ENCODE results near the gene RELA.

Gene RELA

DNA sequence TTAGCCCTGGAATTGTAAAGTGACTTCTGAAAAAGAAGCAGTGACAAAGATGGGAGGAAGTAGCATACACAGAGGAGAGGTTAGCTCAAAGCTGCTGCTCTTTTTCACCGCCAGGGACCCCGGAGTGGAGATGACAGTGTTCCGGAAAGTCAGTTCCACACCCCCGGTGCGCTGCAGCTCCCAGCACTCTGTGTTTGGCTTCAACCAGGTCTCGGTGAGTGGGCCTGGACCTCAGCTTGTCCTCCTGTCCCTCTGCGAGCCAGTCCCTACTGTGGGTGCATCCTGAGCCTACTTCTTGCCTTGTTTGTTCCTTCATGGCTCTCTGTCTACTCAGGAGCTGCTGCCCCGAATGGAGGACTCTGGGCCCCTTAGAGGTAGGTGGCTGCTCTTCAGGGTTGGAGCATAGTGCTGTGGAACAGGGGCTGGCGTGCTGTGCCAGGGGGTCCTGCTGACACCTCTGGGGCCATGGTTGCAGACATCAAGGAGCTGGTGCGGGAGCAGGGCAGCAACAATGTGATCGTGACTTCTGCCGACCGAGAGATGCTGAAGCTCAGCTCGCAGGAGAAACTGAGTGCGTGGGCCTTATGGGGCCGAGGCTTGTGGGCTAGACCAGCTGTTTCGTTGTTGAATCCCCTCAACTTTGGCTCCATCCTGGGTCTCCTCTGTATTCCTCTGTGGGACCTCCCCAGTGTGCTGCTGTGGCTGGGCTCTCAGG lies 45.4 kb downstream of the RELA start:
- peak overlapping the region; percentile 88 for H3K27ac Mint-ChIP-seq
- H3K36me3 Mint-ChIP-seq = peaks cover 6% of the 10 kb centered on the region
- no peaks in the 10 kb centered on the region for H3K27me3 Mint-ChIP-seq
- no peaks in the 10 kb centered on the region for H3K9me3 Mint-ChIP-seq
- H3K4me3 Mint-ChIP-seq = peak overlapping the region; percentile 95
- H3K4me1 Mint-ChIP-seq = peaks cover 26% of the 10 kb centered on the region

DNA sequence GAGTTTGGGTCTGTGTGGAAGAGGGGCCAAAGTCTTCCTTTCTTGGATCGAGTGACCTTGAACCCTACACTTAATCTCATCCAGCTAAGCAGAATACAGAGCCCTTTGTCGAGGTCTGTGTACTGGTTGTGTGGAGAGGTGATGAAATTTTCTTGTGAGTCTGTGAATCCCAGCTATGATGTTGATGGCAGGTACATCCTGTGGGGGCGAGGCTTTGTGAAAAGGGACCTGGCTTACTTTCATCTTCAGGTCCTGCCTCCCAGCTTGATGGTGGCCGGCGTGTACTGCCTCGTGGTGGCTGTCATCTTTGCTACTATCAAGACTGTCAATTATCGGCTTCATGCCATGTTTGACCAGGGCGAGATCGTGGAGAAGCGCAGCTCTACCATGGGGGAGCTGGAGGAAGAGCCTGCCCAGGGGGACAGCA lies 46.1 kb downstream of the RELA start:
- Mint-ChIP-seq H3K4me3 (peak overlapping the region; percentile 95), H3K27ac (peak overlapping the region; percentile 88), H3K9me3 (no peaks in the 10 kb centered on the region), H3K36me3 (peaks cover 6% of the 10 kb centered on the region), H3K4me1 (peaks cover 31% of the 10 kb centered on the region), H3K27me3 (no peaks in the 10 kb centered on the region)

DNA sequence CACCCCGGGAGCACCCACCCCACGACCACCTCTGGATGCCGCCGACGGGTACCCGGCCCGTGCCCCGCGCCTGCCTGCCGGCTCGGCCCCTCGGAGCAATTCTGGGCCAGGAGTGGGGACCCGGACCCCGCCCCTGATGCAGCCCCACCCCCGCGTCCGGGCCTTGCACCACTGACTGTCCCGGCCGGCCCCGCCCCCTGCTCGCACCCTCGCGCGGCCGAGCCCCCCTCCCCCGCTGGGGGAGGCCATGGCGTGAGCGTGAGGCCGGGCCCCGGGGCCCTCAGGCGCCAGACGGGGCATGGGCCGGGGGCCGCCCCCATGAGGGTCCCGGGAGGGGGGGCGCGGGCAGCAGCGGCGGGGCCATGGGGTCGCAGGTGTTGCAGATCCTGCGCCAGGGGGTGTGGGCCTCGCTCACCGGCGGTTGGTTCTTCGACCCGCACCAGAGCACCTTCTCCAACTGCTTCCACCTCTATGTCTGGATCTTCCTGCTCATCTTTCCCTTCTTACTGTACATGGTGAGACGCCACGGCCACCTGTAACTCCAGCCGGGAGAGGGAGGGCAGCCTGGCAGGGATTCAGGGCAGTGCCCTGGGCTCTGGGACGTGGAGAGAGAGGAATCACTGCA lies 46.7 kb downstream of the RELA start:
- H3K27me3 Mint-ChIP-seq = no peaks in the 10 kb centered on the region
- no peaks in the 10 kb centered on the region for H3K9me3 Mint-ChIP-seq
- H3K4me3 Mint-ChIP-seq = peak overlapping the region; percentile 95
- H3K4me1 Mint-ChIP-seq = peaks cover 36% of the 10 kb centered on the region
- H3K27ac Mint-ChIP-seq = peak overlapping the region; percentile 88
- peaks cover 6% of the 10 kb centered on the region for H3K36me3 Mint-ChIP-seq

DNA sequence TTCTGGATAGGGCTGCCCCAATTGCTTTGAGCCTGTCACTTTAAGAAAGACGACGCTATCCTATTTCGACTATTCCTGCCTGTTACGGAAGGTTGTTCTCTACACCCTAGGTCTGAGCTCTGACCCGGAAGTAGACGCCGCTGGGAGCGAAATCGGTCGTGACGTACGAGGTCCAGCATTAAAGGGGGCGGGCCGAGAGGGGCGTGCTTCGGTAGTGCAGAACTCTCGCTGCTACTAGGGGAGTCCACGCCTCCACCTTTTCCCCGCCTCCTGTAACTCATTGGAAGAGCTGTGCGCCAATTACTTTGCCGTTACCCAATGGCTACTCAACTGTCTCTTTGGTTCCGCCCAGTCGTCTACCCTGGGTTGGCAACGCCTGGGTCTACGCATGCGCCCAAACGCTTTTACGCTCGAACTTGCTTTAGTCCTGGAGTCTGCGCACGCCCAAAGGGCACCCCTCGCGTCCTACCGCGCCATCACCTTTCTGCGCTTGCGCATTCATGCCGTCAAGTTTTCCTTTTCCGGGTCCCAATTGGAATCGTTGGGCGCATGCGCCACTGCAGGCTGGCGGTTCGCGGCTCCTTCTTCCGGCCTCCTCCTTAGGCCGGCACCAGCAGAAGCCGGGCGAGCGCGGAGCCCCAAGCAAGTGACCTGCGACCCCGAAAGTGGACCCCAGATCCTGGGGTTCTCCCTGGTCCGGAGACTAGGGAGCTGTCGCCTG lies 47.3 kb downstream of the RELA start, which contains the start of gene PCNX3:
PCNX3 (plus strand) TSS at position 548 of the 721 bp plus-strand sequence. CDS start 536 bp downstream, outside the sequence.
- Mint-ChIP-seq H3K36me3 (peaks cover 6% of the 10 kb centered on the region), H3K4me1 (peaks cover 42% of the 10 kb centered on the region)

DNA sequence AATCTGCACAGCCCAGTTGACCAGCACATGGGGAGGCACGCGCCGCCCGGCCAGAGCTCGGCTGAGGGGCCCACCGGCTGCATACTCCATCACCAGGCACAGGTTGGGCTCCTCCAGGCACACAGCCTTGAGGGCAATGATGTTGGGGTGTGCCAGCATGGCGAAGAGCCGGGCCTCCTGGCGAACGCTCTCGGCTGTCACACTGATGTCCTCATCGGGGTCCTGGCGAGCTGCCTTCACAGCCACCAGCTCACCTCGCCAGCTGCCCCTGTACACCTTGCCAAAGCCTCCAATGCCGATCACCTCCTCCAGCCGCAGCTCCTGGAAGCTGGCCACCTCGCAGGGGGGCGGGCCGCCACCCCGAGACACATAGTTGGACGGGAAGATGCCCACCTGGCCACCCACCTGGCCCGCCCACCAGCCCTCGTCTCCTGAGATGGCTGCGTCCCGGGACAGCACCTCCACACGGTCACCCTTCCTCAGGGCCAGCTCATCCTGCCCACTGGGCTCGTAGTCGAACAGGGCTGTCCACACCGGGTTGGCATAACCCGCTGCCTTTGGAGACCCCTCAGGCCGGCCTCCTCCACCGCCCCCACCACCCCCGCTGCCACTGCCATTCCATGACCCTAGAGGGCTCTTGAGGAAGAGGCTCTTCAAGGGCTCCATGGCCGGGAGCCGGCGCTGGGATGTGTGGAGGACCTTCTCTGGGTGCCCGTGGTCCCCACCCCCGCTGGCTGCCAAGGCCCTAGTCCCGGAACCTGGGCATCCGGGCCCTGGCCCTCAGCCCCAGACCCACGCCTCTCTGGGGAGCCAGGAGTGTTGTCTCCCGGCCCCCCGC lies 49.4 kb downstream of the RELA start:
- Mint-ChIP-seq H3K4me3 (peak overlapping the region; percentile 92), H3K4me1 (peaks cover 57% of the 10 kb centered on the region), H3K27me3 (no peaks in the 10 kb centered on the region), H3K9me3 (no peaks in the 10 kb centered on the region), H3K27ac (no peak overlapping the region), H3K36me3 (peaks cover 6% of the 10 kb centered on the region)

More for the DNA sequence above, 47.3 kb downstream of the RELA start, which contains the start of gene PCNX3:
- Mint-ChIP-seq H3K4me3 (peak within 1 kb of the TSS; percentile 95), H3K9me3 (no peaks in the 10 kb centered on the region), H3K27ac (peak within 1 kb of the TSS; percentile 88), H3K27me3 (no peaks in the 10 kb centered on the region)

DNA sequence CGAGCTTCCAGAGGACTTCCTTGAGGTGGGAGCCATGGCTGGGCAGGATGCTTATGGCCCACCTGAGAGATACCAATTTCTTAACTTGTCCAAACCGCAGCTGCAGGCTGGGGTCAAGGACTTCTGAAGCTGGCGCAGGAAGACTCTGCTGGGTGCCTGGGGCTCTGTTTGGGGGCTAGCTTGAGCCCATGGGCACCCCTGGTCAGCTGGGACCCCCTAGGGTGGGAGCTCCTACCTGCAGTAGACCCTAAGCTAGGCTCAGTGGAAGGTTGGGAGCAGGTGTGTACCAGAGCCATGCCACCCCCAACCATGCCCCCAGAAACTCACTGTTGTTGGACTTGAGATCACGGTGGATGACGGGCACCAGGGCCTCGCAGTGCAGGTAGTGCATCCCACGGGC lies 50.0 kb downstream of the RELA start:
- H3K9me3 Mint-ChIP-seq = no peaks in the 10 kb centered on the region
- H3K4me3 Mint-ChIP-seq = peak overlapping the region; percentile 92
- H3K27ac Mint-ChIP-seq = peak overlapping the region; percentile 94
- no peaks in the 10 kb centered on the region for H3K27me3 Mint-ChIP-seq
- peaks cover 55% of the 10 kb centered on the region for H3K4me1 Mint-ChIP-seq
- H3K36me3 Mint-ChIP-seq = peaks cover 6% of the 10 kb centered on the region

DNA sequence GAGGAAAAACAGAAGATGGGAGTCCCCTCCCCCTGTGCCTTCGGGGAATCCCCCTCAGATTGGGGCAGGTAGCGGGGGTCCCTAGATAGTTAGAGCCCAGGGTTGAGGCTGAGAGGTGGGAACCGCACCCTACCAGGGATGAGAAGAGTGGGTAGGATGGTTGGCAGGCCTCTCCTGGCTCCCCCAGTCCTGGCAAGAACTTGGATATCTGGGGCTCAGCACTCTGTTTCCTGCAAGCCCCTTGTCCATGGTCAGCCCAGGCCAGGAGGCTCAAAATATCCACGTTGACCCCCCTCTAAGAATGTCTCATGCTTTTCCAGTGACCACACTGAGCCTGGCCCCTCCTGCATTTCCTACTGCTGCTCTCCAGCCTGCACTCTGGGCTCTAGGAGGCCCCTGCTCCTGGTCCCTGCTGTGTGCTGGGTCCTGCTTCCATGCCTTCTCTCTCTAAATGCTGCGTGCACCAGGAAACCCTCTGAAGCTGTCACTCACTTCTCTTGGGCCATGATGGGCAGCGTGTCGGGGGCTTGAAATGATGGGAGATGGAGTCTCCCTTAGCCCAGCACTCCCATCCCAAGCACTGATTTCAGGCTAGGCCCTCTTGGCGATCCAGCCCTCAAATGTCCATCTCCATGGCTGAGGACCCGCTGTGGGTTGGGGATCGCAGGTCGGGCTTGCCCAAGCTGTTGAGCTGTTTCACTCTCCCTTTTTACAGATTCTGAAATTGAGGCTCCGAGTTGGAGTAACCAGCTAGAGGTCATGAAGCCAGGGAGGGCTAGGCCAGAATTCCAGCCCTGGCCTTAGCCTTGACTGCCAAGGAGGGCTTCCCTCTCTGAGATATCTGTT lies 50.7 kb downstream of the RELA start:
- peak overlapping the region; percentile 94 for H3K27ac Mint-ChIP-seq
- H3K4me1 Mint-ChIP-seq = peaks cover 50% of the 10 kb centered on the region
- H3K27me3 Mint-ChIP-seq = no peaks in the 10 kb centered on the region
- H3K9me3 Mint-ChIP-seq = no peaks in the 10 kb centered on the region
- peak overlapping the region; percentile 92 for H3K4me3 Mint-ChIP-seq
- H3K36me3 Mint-ChIP-seq = peaks cover 6% of the 10 kb centered on the region

DNA sequence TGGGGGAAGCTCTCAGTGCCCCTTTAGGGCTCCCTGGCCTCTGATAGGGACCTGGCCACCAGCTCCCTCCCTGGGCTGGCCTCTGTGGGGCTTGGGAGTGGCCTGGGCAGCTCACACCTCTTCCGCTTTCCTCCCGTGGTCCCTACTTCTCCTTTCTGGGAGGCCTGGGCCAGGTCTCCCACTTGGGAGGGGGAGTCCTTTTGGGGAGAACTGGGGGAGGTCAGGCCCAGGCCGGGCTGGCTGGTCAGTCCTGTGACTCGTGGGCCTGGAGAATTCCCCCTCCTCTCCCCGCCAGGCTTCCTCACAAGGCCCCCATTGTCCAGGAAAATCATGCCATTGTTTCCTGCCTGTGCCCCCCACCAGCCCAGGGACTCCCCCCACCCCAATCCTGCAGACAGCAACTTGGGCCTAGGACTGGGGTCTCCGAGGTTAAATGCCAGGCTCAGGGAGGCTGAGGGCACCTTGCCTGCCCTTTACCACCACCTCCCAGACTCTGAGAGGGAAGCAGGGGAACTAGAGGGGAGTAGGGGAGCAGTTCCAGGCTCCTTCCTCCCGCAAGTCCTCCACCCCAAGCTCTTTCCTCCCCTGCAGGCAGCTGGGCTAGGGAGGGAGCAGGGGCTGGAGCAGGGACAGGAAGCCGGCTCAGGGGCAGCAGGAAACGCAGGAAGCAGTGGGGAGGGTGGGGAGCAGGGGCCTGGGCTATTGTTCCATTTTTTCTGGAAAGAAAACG lies 51.5 kb downstream of the RELA start:
- Mint-ChIP-seq H3K9me3 (no peaks in the 10 kb centered on the region), H3K4me1 (peaks cover 44% of the 10 kb centered on the region), H3K36me3 (peaks cover 2% of the 10 kb centered on the region), H3K27me3 (no peaks in the 10 kb centered on the region), H3K4me3 (peak overlapping the region; percentile 92), H3K27ac (no peak overlapping the region)

DNA sequence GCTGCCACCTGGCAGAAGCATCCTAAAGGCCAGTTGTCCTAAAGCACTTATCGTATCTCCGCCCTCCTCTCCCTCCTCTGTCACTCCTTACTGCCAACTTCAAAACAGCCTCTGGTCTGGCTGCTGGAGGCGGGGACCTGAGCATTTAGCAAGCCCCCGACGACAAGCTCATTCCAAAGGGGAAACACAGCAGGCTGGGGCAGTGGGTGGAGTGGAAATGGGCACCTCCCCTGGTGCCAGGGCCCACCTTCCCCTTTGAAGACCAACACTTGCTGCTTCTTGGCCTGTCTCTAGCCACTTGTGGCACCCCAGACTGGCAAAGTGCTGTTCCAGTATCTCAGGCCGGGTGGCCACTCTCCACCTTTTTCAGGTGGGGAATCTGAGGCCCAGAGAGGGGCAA lies 52.3 kb downstream of the RELA start:
- H3K4me1 Mint-ChIP-seq = peaks cover 44% of the 10 kb centered on the region
- H3K36me3 Mint-ChIP-seq = peaks cover 2% of the 10 kb centered on the region
- H3K4me3 Mint-ChIP-seq = peak overlapping the region; percentile 24
- H3K9me3 Mint-ChIP-seq = no peaks in the 10 kb centered on the region
- peak overlapping the region; percentile 89 for H3K27ac Mint-ChIP-seq
- H3K27me3 Mint-ChIP-seq = no peaks in the 10 kb centered on the region

DNA sequence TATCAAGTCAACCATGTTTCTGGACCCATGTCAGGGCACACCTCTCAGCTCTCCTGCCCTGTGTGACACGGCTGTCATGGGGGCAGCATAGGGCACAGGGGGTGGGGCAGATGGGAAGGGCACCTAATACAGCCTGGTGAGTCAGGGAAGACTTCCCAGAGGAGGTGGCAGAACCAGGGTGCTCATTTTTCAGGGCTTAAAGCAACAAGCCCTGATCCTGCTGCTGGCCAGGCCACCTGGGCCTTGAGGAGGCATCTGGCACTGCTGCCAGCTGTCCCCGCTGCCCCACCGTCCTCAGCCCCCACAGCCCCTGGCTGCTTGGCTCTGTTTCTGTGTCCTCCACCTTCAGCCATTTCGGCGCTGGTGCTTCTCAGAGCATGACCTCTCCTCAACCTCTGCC lies 53.1 kb downstream of the RELA start:
- peak overlapping the region; percentile 89 for H3K27ac Mint-ChIP-seq
- H3K4me1 Mint-ChIP-seq = peaks cover 44% of the 10 kb centered on the region
- H3K9me3 Mint-ChIP-seq = no peaks in the 10 kb centered on the region
- H3K36me3 Mint-ChIP-seq = peaks cover 2% of the 10 kb centered on the region
- H3K4me3 Mint-ChIP-seq = no peak overlapping the region
- no peaks in the 10 kb centered on the region for H3K27me3 Mint-ChIP-seq

DNA sequence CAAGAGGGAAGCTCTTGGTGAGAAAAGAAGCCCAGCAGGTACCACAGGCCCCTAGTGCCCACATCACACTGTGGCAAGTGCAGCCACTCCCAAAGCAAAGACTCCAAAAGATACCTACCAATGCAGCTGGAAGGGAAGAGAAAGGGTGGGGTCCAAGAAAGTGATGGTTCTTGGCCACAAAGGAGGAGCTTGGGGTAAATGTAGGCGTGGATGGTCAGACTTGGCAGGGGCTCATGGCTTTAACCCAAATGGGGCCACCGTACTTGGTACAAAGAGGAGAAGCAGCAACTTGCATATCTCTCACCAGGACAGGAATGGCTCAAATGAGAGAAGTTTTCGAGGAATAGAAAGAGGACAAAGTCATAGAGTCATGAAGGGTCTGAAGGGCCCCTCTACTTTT lies 53.5 kb downstream of the RELA start:
- peaks cover 44% of the 10 kb centered on the region for H3K4me1 Mint-ChIP-seq
- peaks cover 2% of the 10 kb centered on the region for H3K36me3 Mint-ChIP-seq
- H3K27ac Mint-ChIP-seq = peak overlapping the region; percentile 3
- H3K4me3 Mint-ChIP-seq = no peak overlapping the region
- no peaks in the 10 kb centered on the region for H3K9me3 Mint-ChIP-seq
- no peaks in the 10 kb centered on the region for H3K27me3 Mint-ChIP-seq

DNA sequence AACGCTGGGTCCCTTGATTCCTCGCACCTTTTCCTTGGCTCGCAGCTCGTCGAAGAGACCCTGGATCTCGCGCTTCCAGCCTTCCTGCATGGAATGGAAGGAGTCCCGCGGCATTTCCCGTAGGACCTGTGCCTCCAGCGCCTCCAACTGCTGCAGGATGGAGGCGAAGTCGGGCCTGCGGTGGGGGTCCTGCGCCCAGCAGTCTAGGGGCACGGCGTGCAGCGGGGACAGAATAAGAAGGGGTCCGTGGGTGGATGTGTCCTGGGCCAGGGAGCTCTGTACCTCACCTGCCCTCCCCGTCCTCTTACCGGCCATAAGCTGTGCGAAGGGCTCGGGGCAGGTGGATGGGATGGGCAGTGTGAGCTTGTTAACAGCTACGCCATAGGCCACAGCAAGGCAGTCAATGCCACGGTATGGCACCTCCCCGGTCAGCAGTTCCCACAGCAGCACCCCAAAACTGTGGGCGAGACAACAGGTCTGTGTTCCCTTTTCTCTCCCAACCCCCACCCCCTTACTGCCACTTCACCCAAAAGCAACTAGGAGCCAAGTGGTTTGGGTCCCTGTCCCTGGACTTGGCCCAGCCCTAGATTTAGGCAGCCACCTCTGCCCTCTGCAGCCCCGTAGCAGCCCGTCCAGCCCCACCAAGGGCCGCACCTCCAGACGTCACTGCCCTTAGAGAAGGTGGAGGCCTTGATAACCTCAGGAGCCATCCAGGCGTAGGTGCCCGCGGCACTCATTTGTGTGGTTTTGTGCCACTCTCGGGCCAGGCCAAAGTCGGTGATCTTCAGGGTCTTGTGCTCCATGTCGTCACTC lies 54.9 kb downstream of the RELA start:
- Mint-ChIP-seq H3K9me3 (no peaks in the 10 kb centered on the region), H3K36me3 (peaks cover 2% of the 10 kb centered on the region), H3K4me3 (no peak overlapping the region), H3K4me1 (peaks cover 38% of the 10 kb centered on the region), H3K27ac (no peak overlapping the region), H3K27me3 (no peaks in the 10 kb centered on the region)

DNA sequence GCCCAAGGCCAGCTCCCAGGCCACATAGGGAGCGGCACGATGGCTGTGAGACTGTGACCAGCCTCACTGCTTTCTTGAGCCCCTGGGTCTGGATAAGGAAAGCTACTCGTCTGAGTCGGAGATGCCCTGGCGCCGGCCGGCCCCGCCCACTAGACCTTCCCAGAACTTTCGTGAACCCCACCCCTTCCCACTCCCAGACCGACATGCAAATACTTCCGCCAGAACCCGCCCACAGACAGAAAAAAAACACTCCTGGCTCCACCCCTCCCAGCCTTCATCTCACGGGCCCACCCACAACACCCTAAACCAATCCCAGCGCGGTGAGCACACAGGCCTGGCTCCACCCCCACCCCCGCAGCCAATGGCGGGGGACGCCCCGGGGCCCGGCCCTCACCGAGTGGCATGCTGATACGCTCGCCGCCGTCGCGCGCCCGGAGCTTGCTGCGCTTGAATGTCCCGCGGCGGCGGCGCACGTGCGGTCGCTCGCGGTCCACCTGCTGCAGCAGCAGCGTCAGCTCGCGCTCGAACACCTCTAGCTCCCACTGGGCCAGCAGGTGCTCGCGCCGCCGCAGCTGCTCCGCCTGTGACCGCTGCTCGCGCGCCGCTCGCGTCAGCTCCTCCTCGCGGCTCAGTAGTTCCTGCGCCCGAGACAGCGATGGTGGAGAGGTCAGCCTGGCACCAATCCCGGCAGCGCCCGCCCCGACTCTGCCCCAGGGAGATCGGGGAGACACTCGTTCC lies 55.7 kb downstream of the RELA start:
- H3K4me1 Mint-ChIP-seq = peaks cover 32% of the 10 kb centered on the region
- no peak overlapping the region for H3K27ac Mint-ChIP-seq
- H3K4me3 Mint-ChIP-seq = no peak overlapping the region
- no peaks in the 10 kb centered on the region for H3K27me3 Mint-ChIP-seq
- H3K9me3 Mint-ChIP-seq = no peaks in the 10 kb centered on the region
- no peaks in the 10 kb centered on the region for H3K36me3 Mint-ChIP-seq
